IMR-90 (cell line): ENCODE measurements around the gene DOCK1. TPM values are rescaled to one million over a fixed set of nuclear protein-coding genes. Genes with fewer than 3 reads are reported as not detected.

ENCODE experiments used
- ATAC-seq: fragments of 200-7000 bp; cut with Tn5 transposase; 2 replicates; pipeline ENCODE4 v1.9.1; 2020; ENCODE audit warnings: low read depth, mild to moderate bottlenecking, moderate library complexity
- BruUV-seq: library from RNA; stranded (reverse); fragments of 400-500 nt; replicated peaks from 2 replicates; lab custom pipeline; 2021; lab: Mats Ljungman, UMichigan
- CTCF ChIA-PET: fragments of 300-600 bp; formaldehyde crosslinking; extraction: SDS; loops from one replicate; lab custom pipeline; 2021; ENCODE audit warnings: antibody characterized with exemption; lab: Yijun Ruan, JAX
- POLR2A ChIA-PET: fragments of 300-600 bp; sonication (Branson Sonifier 250); formaldehyde crosslinking; loops from one replicate; lab custom pipeline; 2022; ENCODE audit warnings: antibody characterized with exemption; ENCODE audit not compliant: unreplicated experiment; lab: Charles Lee
- DNase-seq: peaks from one replicate; pipeline ENCODE4 v3.0.0; 2013
- H2AFZ ChIP-seq: replicated peaks from 2 replicates; pipeline ENCODE3; 2013; ENCODE audit warnings: low read length, mild to moderate bottlenecking; ENCODE audit not compliant: poor library complexity
- H2AK5ac ChIP-seq: 2 replicates; pipeline ENCODE4 v1.6.1; 2013; ENCODE audit warnings: low read depth, low read length, inconsistent platforms
- H2AK9ac ChIP-seq: replicated peaks from 2 replicates; pipeline ENCODE3; 2013; ENCODE audit warnings: mild to moderate bottlenecking, low read depth, low read length, moderate library complexity; ENCODE audit not compliant: poor library complexity
- H2BK120ac ChIP-seq: 2 replicates; pipeline ENCODE4 v1.6.1; 2013; ENCODE audit warnings: low read depth, low read length, inconsistent platforms
- H2BK15ac ChIP-seq: 3 replicates; pipeline ENCODE4 v1.6.1; 2013; ENCODE audit warnings: low read depth, low read length, inconsistent platforms
- H2BK20ac ChIP-seq: 2 replicates; pipeline ENCODE4 v1.6.1; 2013; ENCODE audit warnings: low read depth, mild to moderate bottlenecking, inconsistent platforms, low read length, moderate library complexity
- H2BK5ac ChIP-seq: 2 replicates; pipeline ENCODE4 v1.6.1; 2013; ENCODE audit warnings: mild to moderate bottlenecking, low read depth, low read length, inconsistent platforms; ENCODE audit not compliant: poor library complexity, severe bottlenecking
- H3K14ac ChIP-seq: replicated peaks from 2 replicates; pipeline ENCODE4 v1.6.1; 2013; ENCODE audit warnings: low read depth, low read length, inconsistent platforms
- H3K18ac ChIP-seq: 2 replicates; pipeline ENCODE4 v1.6.1; 2013; ENCODE audit warnings: low read depth, low read length, control low read depth
- H3K23ac ChIP-seq: 2 replicates; pipeline ENCODE4 v1.6.1; 2013; ENCODE audit warnings: low read depth, low read length, inconsistent platforms
- H3K27ac ChIP-seq: 2 replicates; pipeline ENCODE4 v1.5.1; 2013; ENCODE audit warnings: mild to moderate bottlenecking, control low read depth, low read length; ENCODE audit not compliant: insufficient read depth
- H3K27me3 ChIP-seq: 2 replicates; pipeline ENCODE4 v1.6.1; 2013; ENCODE audit warnings: low read length; ENCODE audit not compliant: control insufficient read depth, insufficient read depth
- H3K36me3 ChIP-seq: 2 replicates; pipeline ENCODE4 v1.6.1; 2013; ENCODE audit warnings: low read length, mixed read lengths; ENCODE audit not compliant: control insufficient read depth, insufficient read depth
- H3K4ac ChIP-seq: 2 replicates; pipeline ENCODE4 v1.6.1; 2013; ENCODE audit warnings: low read depth, low read length, inconsistent platforms
- H3K4me1 ChIP-seq: 2 replicates; pipeline ENCODE4 v1.6.1; 2013; ENCODE audit warnings: low read length, mixed read lengths; ENCODE audit not compliant: control insufficient read depth, insufficient read depth
- H3K4me2 ChIP-seq: 2 replicates; pipeline ENCODE4 v1.6.1; 2013; ENCODE audit warnings: low read depth, mild to moderate bottlenecking, control low read depth, low read length, moderate library complexity
- H3K4me3 ChIP-seq: 2 replicates; pipeline ENCODE4 v1.5.1; 2013; ENCODE audit warnings: low read depth, mild to moderate bottlenecking, control low read depth, low read length, moderate library complexity; ENCODE audit not compliant: insufficient read depth
- H3K56ac ChIP-seq: 2 replicates; pipeline ENCODE4 v1.6.1; 2013; ENCODE audit warnings: low read length, inconsistent platforms; ENCODE audit not compliant: insufficient read depth; ENCODE audit errors: extremely low read depth
- H3K79me1 ChIP-seq, 2 experiments: 2 replicates each; pipeline ENCODE4 v1.6.1; 2013; ENCODE audit warnings: low read length in 2 of 2, inconsistent platforms in 1 of 2, low read depth in 1 of 2
- H3K9ac ChIP-seq: 2 replicates; pipeline ENCODE4 v1.6.1; 2013; ENCODE audit warnings: low read depth, low read length, control low read depth
- H3K9me1 ChIP-seq: 2 replicates; pipeline ENCODE4 v1.6.1; 2013; ENCODE audit warnings: low read length, inconsistent platforms; ENCODE audit not compliant: insufficient read depth
- H3K9me3 ChIP-seq: 2 replicates; pipeline ENCODE4 v1.6.1; 2013; ENCODE audit warnings: low read length; ENCODE audit not compliant: control insufficient read depth, insufficient read depth
- H4K20me1 ChIP-seq: 2 replicates; pipeline ENCODE4 v1.6.1; 2013; ENCODE audit warnings: low read length, inconsistent platforms; ENCODE audit not compliant: insufficient read depth
- H4K5ac ChIP-seq: 2 replicates; pipeline ENCODE4 v1.6.1; 2013; ENCODE audit warnings: mild to moderate bottlenecking, low read depth, low read length, control low read depth
- H4K8ac ChIP-seq, 2 experiments: 2 replicates each; pipeline ENCODE4 v1.6.1; 2013; ENCODE audit warnings: low read depth in 2 of 2, low read length in 2 of 2, control low read depth in 1 of 2, inconsistent platforms in 1 of 2
- H4K91ac ChIP-seq: 2 replicates; pipeline ENCODE4 v1.6.1; 2013; ENCODE audit warnings: low read depth, low read length, inconsistent platforms; ENCODE audit not compliant: insufficient read depth
- RCOR1 ChIP-seq: IDR thresholded peaks from 2 replicates; pipeline ENCODE4 v1.6.1; 2012; ENCODE audit warnings: mild to moderate bottlenecking, low read length, improper control_type of control experiment; ENCODE audit not compliant: insufficient replicate concordance
- USF2 ChIP-seq: fragments of 150-350 bp; IDR thresholded peaks from 2 replicates; pipeline ENCODE4 v1.6.1; 2017; ENCODE audit warnings: mild to moderate bottlenecking, antibody characterized with exemption, low read length, low read depth
- WGBS, 2 experiments: methylation state at CpG; one replicate each; pipeline versions ENCODE4 v1.1.5 to v1.1.7; 2013; ENCODE audit warnings: missing lambda C conversion rate in 2 of 2; ENCODE audit not compliant: insufficient read length in 1 of 2; ENCODE audit errors: extremely low coverage in 2 of 2; 5-methylcytosine and 5-hydroxymethylcytosine counted together
- dilution Hi-C: fragments of 300-500 bp; cut with HindIII; formaldehyde crosslinking; loops from one replicate; pipeline ENCODE4 v1.14.3; 2018; ENCODE audit warnings: low sequenced_read_pairs; ENCODE audit not compliant: unreplicated experiment
- in situ Hi-C: fragments of 300-500 bp; cut with MboI; formaldehyde crosslinking; loops from 3 replicates; pipeline ENCODE4 v1.14.3; 2019; ENCODE audit warnings: low sequenced_read_pairs, inconsistent platforms, mixed read lengths
- intact Hi-C: fragments of 100-400 bp; cut with micrococcal nuclease; formaldehyde crosslinking; loops from 2 replicates; pipeline ENCODE4 v1.10.0; 2022
- polyA plus RNA-seq, 3 experiments: library from polyadenylated mRNA; depleted of rRNA; stranded (reverse); fragments of >200 nt; gene quantifications; 2 replicates each; pipeline ENCODE4 v1.2.3, GENCODE V29; 2012; ENCODE audit warnings: low replicate concordance in 1 of 3
- total RNA-seq: library from RNA; depleted of rRNA; stranded (reverse); fragments of >200 nt; gene quantifications from 2 replicates; pipeline ENCODE4 v1.2.3, GENCODE V29; 2012

Gene DOCK1
- total and polyA plus RNA-seq, 2 of the 4 experiments (the other 2 are of a cell fraction): 28.2 to 71.0 TPM

- in situ Hi-C loops (no loop called here), intact Hi-C loops (no loop called here), dilution Hi-C loops (no loop called here)
- Histone ChIP-seq H3K79me1 (peaks cover 7 to 13% of the 10 kb centered on the region in 2 experiments; a peak in 3 of 4 replicates), H3K27ac (no peak overlapping the region), H4K8ac (no peak overlapping the region), H3K4ac (no peak overlapping the region), H3K27me3 (no peaks in the 10 kb centered on the region), H2AK9ac (no peak overlapping the region), H4K91ac (no peak overlapping the region), H3K9me1 (peaks cover 9% of the 10 kb centered on the region; the same call in 1 of the 2 replicates), H3K4me1 (no peaks in the 10 kb centered on the region), H4K5ac (no peak overlapping the region), H4K20me1 (peaks cover 7% of the 10 kb centered on the region; the same call in 1 of the 2 replicates), H3K4me2 (no peak overlapping the region), H3K18ac (no peak overlapping the region), H3K4me3 (no peak overlapping the region), H3K36me3 (peaks cover 1% of the 10 kb centered on the region), H2BK120ac (no peak overlapping the region), H2BK5ac (no peak overlapping the region), H3K9me3 (no peaks in the 10 kb centered on the region), H3K9ac (no peak overlapping the region), H3K56ac (no peak overlapping the region), H2AFZ (no peak overlapping the region), H3K23ac (no peak overlapping the region), H2BK15ac (no peak overlapping the region), H2AK5ac (no peak overlapping the region), H3K14ac (no peak overlapping the region), H2BK20ac (no peak overlapping the region)
- POLR2A ChIA-PET: no interaction called here
- no peak for TF ChIP-seq USF2
- no peak for TF ChIP-seq RCOR1
- ATAC-seq (no peak; the same call in 1 of the 2 replicates), DNase-seq (no peak)
- no CpG with 5 or more reads among the region's 11 CpGs for WGBS, 2 experiments
- no TSS peak for BruUV-seq
- CTCF ChIA-PET: no interaction called here
Observed at GRCh38 chr10:127300868-127301321, 395.7 kb downstream of the DOCK1 start.
